NCI-H1105 treated with DMSO at 0.1 percent for 48 hours (cell line): ENCODE measurements around the gene CYP3A4.
"Not testable (repeated sequence)": the region's sequence is repeated elsewhere in the genome, so short reads cannot be mapped to it uniquely, and the experiment has no call there.

Experiments used
- DNase-seq: peaks from one replicate; lab custom pipeline; 2025; lab: John Stamatoyannopoulos, UW

Gene CYP3A4

GRCh38 chr7:99784007-99784406 is at the start of gene CYP3A4:
TSS of gene CYP3A4 (minus strand) at chr7:99784184. CDS start at chr7:99784081, 103 bp downstream.
- no peak for DNase-seq

GRCh38 chr7:99833289-99833877 is 49.4 kb upstream of the CYP3A4 start:
- no peak for DNase-seq

GRCh38 chr7:99831595-99831994 is 47.6 kb upstream of the CYP3A4 start:
- DNase-seq, result no peak

- DNase-seq, result no peak
Observed at GRCh38 chr7:99829524-99830160, 45.7 kb upstream of the CYP3A4 start.

- no peak for DNase-seq
Observed at GRCh38 chr7:99828811-99829210, 44.8 kb upstream of the CYP3A4 start.

GRCh38 chr7:99827040-99827778 is 43.2 kb upstream of the CYP3A4 start:
- no peak for DNase-seq

GRCh38 chr7:99825873-99826272 is 41.9 kb upstream of the CYP3A4 start:
- no peak for DNase-seq

- no peak for DNase-seq
Observed at GRCh38 chr7:99825452-99825851, 41.5 kb upstream of the CYP3A4 start.

GRCh38 chr7:99824091-99824490 is 40.1 kb upstream of the CYP3A4 start:
- no peak for DNase-seq

GRCh38 chr7:99822731-99823718 is 39.0 kb upstream of the CYP3A4 start:
- DNase-seq, result no peak

- DNase-seq, result no peak
Observed at GRCh38 chr7:99820408-99821027, 36.5 kb upstream of the CYP3A4 start.

- no peak for DNase-seq
Observed at GRCh38 chr7:99808766-99809165, 24.8 kb upstream of the CYP3A4 start.

GRCh38 chr7:99806839-99807478 is 23.0 kb upstream of the CYP3A4 start:
- no peak for DNase-seq

GRCh38 chr7:99805641-99806040 is 21.7 kb upstream of the CYP3A4 start:
- no peak for DNase-seq

GRCh38 chr7:99803118-99803517 is 19.1 kb upstream of the CYP3A4 start:
- DNase-seq, result not testable (repeated sequence)

GRCh38 chr7:99801407-99801806 is 17.4 kb upstream of the CYP3A4 start:
- not testable (repeated sequence) for DNase-seq

GRCh38 chr7:99798972-99799371 is 15.0 kb upstream of the CYP3A4 start:
- DNase-seq, result no peak

- DNase-seq, result not testable (repeated sequence)
Observed at GRCh38 chr7:99795864-99796263, 11.9 kb upstream of the CYP3A4 start.

GRCh38 chr7:99794585-99795502 is 10.9 kb upstream of the CYP3A4 start:
- DNase-seq, result no peak

- no peak for DNase-seq
Observed at GRCh38 chr7:99793443-99793842, 9.5 kb upstream of the CYP3A4 start.
